Measurements from ENCODE around the gene ITGA8. TPM values are rescaled to one million over a fixed set of nuclear protein-coding genes. Genes with fewer than 3 reads are reported as not detected.

Gene ITGA8
- total RNA-seq, 1 experiment from 2014 or later: not detected

GRCh38 chr10:15486404-15486803, 233.3 kb downstream of the ITGA8 start:
- POLR2A ChIA-PET: no interaction called here
- H3K27me3 Mint-ChIP-seq (ENCODE audit: insufficient read depth, unreplicated experiment): peaks cover 26% of the 10 kb centered on the region
- DNase-seq (ENCODE audit: unreplicated experiment): no peak
- no TSS peak for BruUV-seq (replicated peaks)
- H3K36me3 Mint-ChIP-seq (ENCODE audit: insufficient read depth, unreplicated experiment): no peaks in the 10 kb centered on the region
- TF ChIP-seq CTCF (IDR thresholded peaks at IDR 0.05; ENCODE audit: unreplicated experiment): no peak
- intact Hi-C loops (cut with micrococcal nuclease): no loop called here
- H3K27ac Mint-ChIP-seq (ENCODE audit: low read depth, unreplicated experiment): no peak overlapping the region
- H3K4me3 Mint-ChIP-seq (ENCODE audit: unreplicated experiment): no peak overlapping the region
- H3K4me1 Mint-ChIP-seq (ENCODE audit: insufficient read depth, unreplicated experiment): no peaks in the 10 kb centered on the region
- no peaks in the 10 kb centered on the region for H3K9me3 Mint-ChIP-seq (ENCODE audit: unreplicated experiment)
- CTCF ChIA-PET: interaction anchor here (1.0 kb wide), 1 partner anchor 143 kb away, joined by 3 read pairs; no protein-coding TSS in a partner anchor

- POLR2A ChIA-PET: no interaction called here
- Mint-ChIP-seq H3K27me3 (ENCODE audit: insufficient read depth, unreplicated experiment) (peaks cover 32% of the 10 kb centered on the region), H3K36me3 (ENCODE audit: insufficient read depth, unreplicated experiment) (no peaks in the 10 kb centered on the region), H3K4me3 (ENCODE audit: unreplicated experiment) (no peak overlapping the region), H3K9me3 (ENCODE audit: unreplicated experiment) (no peaks in the 10 kb centered on the region), H3K27ac (ENCODE audit: low read depth, unreplicated experiment) (no peak overlapping the region), H3K4me1 (ENCODE audit: insufficient read depth, unreplicated experiment) (no peaks in the 10 kb centered on the region)
- CTCF ChIA-PET: interaction anchor here (1.0 kb wide), 1 partner anchor 144 kb away, joined by 3 read pairs; no protein-coding TSS in a partner anchor
- TF ChIP-seq CTCF (IDR thresholded peaks at IDR 0.05; ENCODE audit: unreplicated experiment): no peak
- no TSS peak for BruUV-seq (replicated peaks)
- intact Hi-C loops (cut with micrococcal nuclease): no loop called here
- peak; percentile 16 for DNase-seq (ENCODE audit: unreplicated experiment)
Measured at GRCh38 chr10:15485684-15486316, 233.9 kb downstream of the ITGA8 start.

- Mint-ChIP-seq H3K4me3 (ENCODE audit: unreplicated experiment) (no peak overlapping the region), H3K27me3 (ENCODE audit: insufficient read depth, unreplicated experiment) (peaks cover 39% of the 10 kb centered on the region)
- intact Hi-C loops (cut with micrococcal nuclease): no loop called here
Measured at GRCh38 chr10:15485027-15485426, 234.7 kb downstream of the ITGA8 start.

DNA sequence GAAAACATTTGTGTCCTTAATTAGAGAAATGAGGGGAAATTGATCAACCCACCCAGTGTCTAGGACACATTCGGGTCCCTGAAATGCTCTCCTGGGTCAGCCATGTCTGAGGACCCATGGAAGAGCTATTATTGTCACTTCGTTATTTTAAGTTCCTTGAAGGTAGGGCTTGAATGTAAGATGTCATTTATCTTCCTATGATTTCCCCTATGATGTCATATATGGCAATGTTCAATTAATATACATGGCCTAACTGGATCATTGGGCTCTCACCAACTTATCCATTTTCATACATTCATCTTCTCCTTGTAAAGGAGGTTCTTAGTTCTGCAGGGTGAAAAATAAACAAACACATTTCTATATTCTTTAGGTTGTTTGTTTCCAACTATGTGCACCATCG, 235.6 kb downstream of the ITGA8 start:
- Mint-ChIP-seq H3K9me3 (ENCODE audit: unreplicated experiment) (no peaks in the 10 kb centered on the region), H3K4me1 (ENCODE audit: insufficient read depth, unreplicated experiment) (no peaks in the 10 kb centered on the region), H3K27ac (ENCODE audit: low read depth, unreplicated experiment) (no peak overlapping the region), H3K27me3 (ENCODE audit: insufficient read depth, unreplicated experiment) (peaks cover 48% of the 10 kb centered on the region), H3K4me3 (ENCODE audit: unreplicated experiment) (no peak overlapping the region), H3K36me3 (ENCODE audit: insufficient read depth, unreplicated experiment) (no peaks in the 10 kb centered on the region)
- intact Hi-C loops (cut with micrococcal nuclease): no loop called here
- TF ChIP-seq CTCF (IDR thresholded peaks at IDR 0.05; ENCODE audit: unreplicated experiment): no peak
- ChIA-PET POLR2A (no interaction called here), CTCF (interaction anchor here (1.1 kb wide), 1 partner anchor 35 kb away, joined by 4 read pairs; no protein-coding TSS in a partner anchor)
- DNase-seq (ENCODE audit: unreplicated experiment): no peak
- BruUV-seq (replicated peaks): no TSS peak

More at GRCh38 chr10:15485027-15485426, 234.7 kb downstream of the ITGA8 start:
- POLR2A ChIA-PET: no interaction called here
- CTCF ChIA-PET: no interaction called here
- BruUV-seq (replicated peaks): no TSS peak
- no peak for TF ChIP-seq CTCF (IDR thresholded peaks at IDR 0.05; ENCODE audit: unreplicated experiment)
- no peak for DNase-seq (ENCODE audit: unreplicated experiment)
- H3K36me3 Mint-ChIP-seq (ENCODE audit: insufficient read depth, unreplicated experiment): no peaks in the 10 kb centered on the region
- no peak overlapping the region for H3K27ac Mint-ChIP-seq (ENCODE audit: low read depth, unreplicated experiment)
- H3K9me3 Mint-ChIP-seq (ENCODE audit: unreplicated experiment): no peaks in the 10 kb centered on the region
- H3K4me1 Mint-ChIP-seq (ENCODE audit: insufficient read depth, unreplicated experiment): no peaks in the 10 kb centered on the region

Data from MCF 10A (cell line).